HG03442 (cell line): ENCODE data around the gene VDAC1.
"Not testable (repeated sequence)": the region's sequence is repeated elsewhere in the genome, so short reads cannot be mapped to it uniquely, and the experiment has no call there.

Experiments
- ATAC-seq: cut with Tn5 transposase; IDR thresholded peaks from one replicate; pipeline ENCODE4 v1.9.1; 2021; ENCODE audit warnings: mild to moderate bottlenecking, moderate library complexity; ENCODE audit not compliant: unreplicated experiment

The VDAC1 gene

GRCh38 chr5:133995883-133996563, 8.8 kb downstream of the VDAC1 start:
- ATAC-seq: no peak

GRCh38 chr5:133995341-133995740, 9.4 kb downstream of the VDAC1 start:
- no peak for ATAC-seq

GRCh38 chr5:133994990-133995333, 9.8 kb downstream of the VDAC1 start:
- ATAC-seq: no peak

- no peak for ATAC-seq
Observed at GRCh38 chr5:133994297-133994989, 10.3 kb downstream of the VDAC1 start.

- ATAC-seq: no peak
Observed at GRCh38 chr5:133993185-133993936, 11.4 kb downstream of the VDAC1 start.

- no peak for ATAC-seq
Observed at GRCh38 chr5:133992429-133993155, 12.2 kb downstream of the VDAC1 start.

GRCh38 chr5:133991171-133991910, 13.4 kb downstream of the VDAC1 start:
- ATAC-seq: no peak

- no peak for ATAC-seq
Observed at GRCh38 chr5:133990396-133990795, 14.4 kb downstream of the VDAC1 start.

- no peak for ATAC-seq
Observed at GRCh38 chr5:133985540-133986180, 19.1 kb downstream of the VDAC1 start.

- no peak for ATAC-seq
Observed at GRCh38 chr5:133983674-133984073, 21.1 kb downstream of the VDAC1 start.

- ATAC-seq: no peak
Observed at GRCh38 chr5:133981714-133982113, 23.1 kb downstream of the VDAC1 start.

- ATAC-seq: no peak
Observed at GRCh38 chr5:133980652-133981051, 24.1 kb downstream of the VDAC1 start.

GRCh38 chr5:133978943-133979342, 25.8 kb downstream of the VDAC1 start:
- ATAC-seq: no peak

- no peak for ATAC-seq
Observed at GRCh38 chr5:133977858-133978257, 26.9 kb downstream of the VDAC1 start.

GRCh38 chr5:133977161-133977787, 27.5 kb downstream of the VDAC1 start:
- peak; percentile 50 for ATAC-seq

GRCh38 chr5:133975546-133975945, 29.2 kb downstream of the VDAC1 start:
- not testable (repeated sequence) for ATAC-seq

GRCh38 chr5:133974142-133974541, 30.6 kb downstream of the VDAC1 start:
- no peak for ATAC-seq

GRCh38 chr5:133970325-133970909, 34.4 kb downstream of the VDAC1 start:
- no peak for ATAC-seq

- ATAC-seq: no peak
Observed at GRCh38 chr5:133969654-133970324, 35.0 kb downstream of the VDAC1 start.
